HEK293 (cell line): ENCODE measurements around the gene SAMD3.

Experiments used
- CTCF ChIA-PET: fragments of 350-600 bp; formaldehyde crosslinking; extraction: SDS; loops from one replicate; lab custom pipeline; 2021; ENCODE audit warnings: antibody characterized with exemption; lab: Yijun Ruan, JAX
- POLR2A ChIA-PET: fragments of 300-600 bp; formaldehyde crosslinking; extraction: SDS; loops from one replicate; lab custom pipeline; 2020; ENCODE audit warnings: antibody characterized with exemption, inconsistent platforms; lab: Yijun Ruan, JAX
- H3K27ac ChIP-seq: fragments of 200-500 bp; sonication (Bioruptor generic); 2 replicates; pipeline ENCODE4 v1.5.1; 2014; ENCODE audit warnings: low read depth, low read length, control low read depth, inconsistent platforms; ENCODE audit errors: extremely low read depth
- H3K36me3 ChIP-seq, 2 experiments: fragments of 200-500 bp in 1 of 2; sonication (Bioruptor generic) in 1 of 2; 1 replicate in 1 of 2; 2 replicates in 1 of 2; pipeline ENCODE4 v1.5.1; 2014 to 2017; ENCODE audit warnings: inconsistent platforms in 2 of 2, low read length in 2 of 2; ENCODE audit not compliant: control insufficient read depth in 2 of 2, insufficient read depth in 1 of 2
- H3K4me1 ChIP-seq: fragments of 200-500 bp; sonication (Bioruptor generic); 2 replicates; pipeline ENCODE4 v1.5.1; 2014; ENCODE audit warnings: mild to moderate bottlenecking, low read length, inconsistent platforms; ENCODE audit not compliant: control insufficient read depth, insufficient read depth
- H3K4me3 ChIP-seq: 2 replicates; pipeline ENCODE4 v1.5.1; 2011; ENCODE audit warnings: low read depth, mild to moderate bottlenecking, control low read depth, low read length, moderate library complexity
- H3K9me3 ChIP-seq: fragments of 200-500 bp; sonication (Bioruptor generic); 2 replicates; pipeline ENCODE4 v1.5.1; 2014; ENCODE audit warnings: low read depth, low read length, inconsistent platforms; ENCODE audit not compliant: control insufficient read depth, insufficient read depth
- HOXC10 ChIP-seq: sonication (generic); formaldehyde crosslinking; IDR thresholded peaks from 2 replicates; pipeline ENCODE4 v1.8.1; 2023; ENCODE audit warnings: mild to moderate bottlenecking, missing genetic modification reagents
- KLF10 ChIP-seq: fragments of 450-650 bp; IDR thresholded peaks from 2 replicates; pipeline ENCODE4 v1.5.1; 2018; ENCODE audit warnings: missing biosample characterization, mild to moderate bottlenecking, missing genetic modification characterization
- KLF16 ChIP-seq: fragments of 450-650 bp; formaldehyde crosslinking; IDR thresholded peaks from 2 replicates; pipeline ENCODE4 v1.5.1; 2017; ENCODE audit warnings: missing biosample characterization, missing genetic modification characterization
- MYNN ChIP-seq: fragments of 450-650 bp; formaldehyde crosslinking; IDR thresholded peaks from 2 replicates; pipeline ENCODE4 v1.5.1; 2016; ENCODE audit warnings: missing biosample characterization, missing genetic modification characterization, borderline replicate concordance
- REPIN1 ChIP-seq: fragments of 450-650 bp; formaldehyde crosslinking; IDR thresholded peaks from 2 replicates; pipeline ENCODE4 v1.5.1; 2017; ENCODE audit warnings: missing biosample characterization, missing genetic modification characterization, low read depth
- TRIM28 ChIP-seq: IDR thresholded peaks from 2 replicates; pipeline ENCODE4 v1.6.1; 2011; ENCODE audit warnings: low read length, control low read depth, borderline replicate concordance
- WT1 ChIP-seq: fragments of 450-650 bp; formaldehyde crosslinking; IDR thresholded peaks from 2 replicates; pipeline ENCODE4 v1.5.1; 2016; ENCODE audit warnings: missing biosample characterization, missing genetic modification characterization
- ZBTB17 ChIP-seq: fragments of 450-650 bp; formaldehyde crosslinking; IDR thresholded peaks from 2 replicates; pipeline ENCODE4 v1.5.1; 2016; ENCODE audit warnings: missing biosample characterization, missing genetic modification characterization
- ZBTB48 ChIP-seq: fragments of 450-650 bp; formaldehyde crosslinking; IDR thresholded peaks from 2 replicates; pipeline ENCODE4 v1.5.1; 2016; ENCODE audit warnings: missing biosample characterization, missing genetic modification characterization
- ZFP3 ChIP-seq: fragments of 450-650 bp; formaldehyde crosslinking; IDR thresholded peaks from 2 replicates; pipeline ENCODE4 v1.5.1; 2016; ENCODE audit warnings: low read depth, missing biosample characterization, missing genetic modification characterization
- ZNF146 ChIP-seq: fragments of 450-650 bp; formaldehyde crosslinking; IDR thresholded peaks from 2 replicates; pipeline ENCODE4 v1.5.1; 2016; ENCODE audit warnings: missing biosample characterization, missing genetic modification characterization
- ZNF214 ChIP-seq: fragments of 450-650 bp; formaldehyde crosslinking; IDR thresholded peaks from 2 replicates; pipeline ENCODE4 v1.5.1; 2017; ENCODE audit warnings: missing biosample characterization, mild to moderate bottlenecking, missing genetic modification characterization, borderline replicate concordance
- ZNF248 ChIP-seq: fragments of 450-650 bp; formaldehyde crosslinking; IDR thresholded peaks from 2 replicates; pipeline ENCODE4 v1.5.1; 2017; ENCODE audit warnings: missing biosample characterization, missing genetic modification characterization
- ZNF292 ChIP-seq: fragments of 450-650 bp; formaldehyde crosslinking; IDR thresholded peaks from 2 replicates; pipeline ENCODE4 v1.5.1; 2016; ENCODE audit warnings: low read depth, missing biosample characterization, missing genetic modification characterization, borderline replicate concordance
- ZNF473 ChIP-seq: fragments of 450-650 bp; formaldehyde crosslinking; IDR thresholded peaks from 2 replicates; pipeline ENCODE4 v1.5.1; 2017; ENCODE audit warnings: missing biosample characterization, missing genetic modification characterization
- ZNF514 ChIP-seq: fragments of 450-650 bp; formaldehyde crosslinking; IDR thresholded peaks from 2 replicates; pipeline ENCODE4 v1.5.1; 2016; ENCODE audit warnings: missing biosample characterization, missing genetic modification characterization
- ZNF529 ChIP-seq: fragments of 450-650 bp; formaldehyde crosslinking; IDR thresholded peaks from 2 replicates; pipeline ENCODE4 v1.5.1; 2017; ENCODE audit warnings: missing genetic modification characterization, missing biosample characterization; ENCODE audit not compliant: insufficient replicate concordance
- ZNF654 ChIP-seq: fragments of 450-650 bp; formaldehyde crosslinking; IDR thresholded peaks from 2 replicates; pipeline ENCODE4 v1.5.1; 2016; ENCODE audit warnings: low read depth, missing biosample characterization, missing genetic modification characterization
- TF ChIP-seq, protein P1 (sequence below): fragments of 450-650 bp; formaldehyde crosslinking; IDR thresholded peaks from 2 replicates; pipeline ENCODE4 v1.5.1; 2017; ENCODE audit warnings: missing biosample characterization, missing genetic modification characterization
- TF ChIP-seq, protein P2 (sequence below): fragments of 450-650 bp; formaldehyde crosslinking; IDR thresholded peaks from 2 replicates; pipeline ENCODE4 v1.5.1; 2016; ENCODE audit warnings: missing biosample characterization, missing genetic modification characterization
- TF ChIP-seq, protein P3 (sequence below): fragments of 450-650 bp; formaldehyde crosslinking; IDR thresholded peaks from 2 replicates; pipeline ENCODE4 v1.5.1; 2016; ENCODE audit warnings: missing biosample characterization, missing genetic modification characterization
- TF ChIP-seq, protein P4 (sequence below): fragments of 450-650 bp; formaldehyde crosslinking; IDR thresholded peaks from 2 replicates; pipeline ENCODE4 v1.5.1; 2016; ENCODE audit warnings: missing biosample characterization, missing genetic modification characterization
- TF ChIP-seq, protein P5 (sequence below): fragments of 450-650 bp; formaldehyde crosslinking; IDR thresholded peaks from 2 replicates; pipeline ENCODE4 v1.5.1; 2016; ENCODE audit warnings: missing biosample characterization, missing genetic modification characterization
- TF ChIP-seq, protein P6 (sequence below): fragments of 450-650 bp; formaldehyde crosslinking; IDR thresholded peaks from 2 replicates; pipeline ENCODE4 v1.5.1; 2016; ENCODE audit warnings: missing biosample characterization, missing genetic modification characterization
- TF ChIP-seq, protein P7 (sequence below): fragments of 450-650 bp; formaldehyde crosslinking; IDR thresholded peaks from 2 replicates; pipeline ENCODE4 v1.5.1; 2016; ENCODE audit warnings: missing biosample characterization, missing genetic modification characterization

The SAMD3 gene

DNA sequence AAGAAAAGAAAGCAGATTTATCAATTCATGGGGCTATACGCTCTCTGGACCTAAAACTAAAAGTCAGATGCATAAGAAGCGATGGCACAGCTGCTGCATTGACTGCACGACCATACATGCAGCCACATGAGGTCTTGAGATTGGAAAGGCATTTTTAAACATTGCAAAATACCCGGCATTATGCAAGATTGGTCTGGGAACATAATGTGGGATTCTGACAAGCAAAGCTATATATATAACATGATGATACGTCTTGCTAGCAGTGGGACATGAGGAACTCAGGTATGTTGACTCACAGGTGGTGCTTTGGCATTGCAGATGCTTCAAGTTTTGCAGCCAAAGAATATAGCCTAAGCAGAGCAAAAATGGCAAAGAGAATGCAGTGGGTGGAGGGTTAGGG is 55.1 kb downstream of the SAMD3 start:
- ChIA-PET POLR2A (no interaction called here), CTCF (interaction anchor here (0.7 kb wide), 1 partner anchor 531 kb away, joined by 4 read pairs; no protein-coding TSS in a partner anchor)
- Histone ChIP-seq H3K27ac (no peak overlapping the region), H3K4me3 (no peak overlapping the region), H3K36me3 (no peaks in the 10 kb centered on the region), H3K9me3 (no peaks in the 10 kb centered on the region), H3K4me1 (no peaks in the 10 kb centered on the region)
- TF ChIP-seq ZNF473 (tag by site-specific recombination) (no peak), REPIN1 (no peak), KLF10 (tag by site-specific recombination) (no peak), ZFP3 (no peak), ZNF514 (tag by site-specific recombination) (no peak), ZBTB17 (tag by site-specific recombination) (no peak), HOXC10 (no peak), ZNF654 (tag by site-specific recombination) (no peak), ZNF214 (no peak), ZBTB48 (tag by site-specific recombination) (no peak)
- TF ChIP-seq, protein P1, sequence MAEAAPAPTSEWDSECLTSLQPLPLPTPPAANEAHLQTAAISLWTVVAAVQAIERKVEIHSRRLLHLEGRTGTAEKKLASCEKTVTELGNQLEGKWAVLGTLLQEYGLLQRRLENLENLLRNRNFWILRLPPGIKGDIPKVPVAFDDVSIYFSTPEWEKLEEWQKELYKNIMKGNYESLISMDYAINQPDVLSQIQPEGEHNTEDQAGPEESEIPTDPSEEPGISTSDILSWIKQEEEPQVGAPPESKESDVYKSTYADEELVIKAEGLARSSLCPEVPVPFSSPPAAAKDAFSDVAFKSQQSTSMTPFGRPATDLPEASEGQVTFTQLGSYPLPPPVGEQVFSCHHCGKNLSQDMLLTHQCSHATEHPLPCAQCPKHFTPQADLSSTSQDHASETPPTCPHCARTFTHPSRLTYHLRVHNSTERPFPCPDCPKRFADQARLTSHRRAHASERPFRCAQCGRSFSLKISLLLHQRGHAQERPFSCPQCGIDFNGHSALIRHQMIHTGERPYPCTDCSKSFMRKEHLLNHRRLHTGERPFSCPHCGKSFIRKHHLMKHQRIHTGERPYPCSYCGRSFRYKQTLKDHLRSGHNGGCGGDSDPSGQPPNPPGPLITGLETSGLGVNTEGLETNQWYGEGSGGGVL (tag by site-specific recombination) = no peak
- TF ChIP-seq, protein P2, sequence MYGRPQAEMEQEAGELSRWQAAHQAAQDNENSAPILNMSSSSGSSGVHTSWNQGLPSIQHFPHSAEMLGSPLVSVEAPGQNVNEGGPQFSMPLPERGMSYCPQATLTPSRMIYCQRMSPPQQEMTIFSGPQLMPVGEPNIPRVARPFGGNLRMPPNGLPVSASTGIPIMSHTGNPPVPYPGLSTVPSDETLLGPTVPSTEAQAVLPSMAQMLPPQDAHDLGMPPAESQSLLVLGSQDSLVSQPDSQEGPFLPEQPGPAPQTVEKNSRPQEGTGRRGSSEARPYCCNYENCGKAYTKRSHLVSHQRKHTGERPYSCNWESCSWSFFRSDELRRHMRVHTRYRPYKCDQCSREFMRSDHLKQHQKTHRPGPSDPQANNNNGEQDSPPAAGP = no peak
- TF ChIP-seq, protein P3, sequence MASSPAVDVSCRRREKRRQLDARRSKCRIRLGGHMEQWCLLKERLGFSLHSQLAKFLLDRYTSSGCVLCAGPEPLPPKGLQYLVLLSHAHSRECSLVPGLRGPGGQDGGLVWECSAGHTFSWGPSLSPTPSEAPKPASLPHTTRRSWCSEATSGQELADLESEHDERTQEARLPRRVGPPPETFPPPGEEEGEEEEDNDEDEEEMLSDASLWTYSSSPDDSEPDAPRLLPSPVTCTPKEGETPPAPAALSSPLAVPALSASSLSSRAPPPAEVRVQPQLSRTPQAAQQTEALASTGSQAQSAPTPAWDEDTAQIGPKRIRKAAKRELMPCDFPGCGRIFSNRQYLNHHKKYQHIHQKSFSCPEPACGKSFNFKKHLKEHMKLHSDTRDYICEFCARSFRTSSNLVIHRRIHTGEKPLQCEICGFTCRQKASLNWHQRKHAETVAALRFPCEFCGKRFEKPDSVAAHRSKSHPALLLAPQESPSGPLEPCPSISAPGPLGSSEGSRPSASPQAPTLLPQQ (tag by site-specific recombination) = no peak

DNA sequence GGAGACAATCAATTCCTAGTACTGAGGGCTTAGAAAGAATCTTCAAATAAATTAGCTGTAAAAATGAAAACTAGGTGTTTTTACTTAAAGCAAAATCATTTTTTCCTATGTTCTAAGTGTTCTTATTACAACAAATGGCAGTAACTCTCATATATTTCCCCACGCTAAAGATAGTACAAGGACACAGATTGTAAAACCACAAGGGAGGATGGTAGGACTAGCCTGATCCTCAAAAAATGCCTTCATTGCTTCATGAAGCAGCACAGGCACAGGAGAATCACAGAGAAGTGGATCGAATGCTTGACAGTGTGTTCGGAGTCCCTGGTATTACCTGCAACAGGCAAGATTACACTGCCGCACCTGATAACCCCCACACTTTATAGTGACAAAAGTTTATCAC is 58.5 kb downstream of the SAMD3 start:
- H3K4me1 ChIP-seq = no peaks in the 10 kb centered on the region
- H3K36me3 ChIP-seq = no peaks in the 10 kb centered on the region
- POLR2A ChIA-PET = no interaction called here
- CTCF ChIA-PET = interaction anchor here (0.6 kb wide), 1 partner anchor 42 kb away, joined by 3 read pairs; no protein-coding TSS in a partner anchor
- no peak overlapping the region for H3K27ac ChIP-seq
- no peak overlapping the region for H3K4me3 ChIP-seq
- no peaks in the 10 kb centered on the region for H3K9me3 ChIP-seq
- TF ChIP-seq MYNN (no peak), KLF16 (tag by site-specific recombination) (no peak), ZNF473 (tag by site-specific recombination) (no peak), ZNF248 (tag by site-specific recombination) (no peak), WT1 (tag by site-specific recombination) (no peak), ZNF146 (tag by site-specific recombination) (no peak), ZNF292 (no peak), ZNF514 (tag by site-specific recombination) (no peak), TRIM28 (no peak), ZNF529 (tag by site-specific recombination) (no peak)
- TF ChIP-seq, protein P4, sequence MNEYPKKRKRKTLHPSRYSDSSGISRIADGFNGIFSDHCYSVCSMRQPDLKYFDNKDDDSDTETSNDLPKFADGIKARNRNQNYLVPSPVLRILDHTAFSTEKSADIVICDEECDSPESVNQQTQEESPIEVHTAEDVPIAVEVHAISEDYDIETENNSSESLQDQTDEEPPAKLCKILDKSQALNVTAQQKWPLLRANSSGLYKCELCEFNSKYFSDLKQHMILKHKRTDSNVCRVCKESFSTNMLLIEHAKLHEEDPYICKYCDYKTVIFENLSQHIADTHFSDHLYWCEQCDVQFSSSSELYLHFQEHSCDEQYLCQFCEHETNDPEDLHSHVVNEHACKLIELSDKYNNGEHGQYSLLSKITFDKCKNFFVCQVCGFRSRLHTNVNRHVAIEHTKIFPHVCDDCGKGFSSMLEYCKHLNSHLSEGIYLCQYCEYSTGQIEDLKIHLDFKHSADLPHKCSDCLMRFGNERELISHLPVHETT (tag by site-specific recombination) = no peak
- TF ChIP-seq, protein P5, sequence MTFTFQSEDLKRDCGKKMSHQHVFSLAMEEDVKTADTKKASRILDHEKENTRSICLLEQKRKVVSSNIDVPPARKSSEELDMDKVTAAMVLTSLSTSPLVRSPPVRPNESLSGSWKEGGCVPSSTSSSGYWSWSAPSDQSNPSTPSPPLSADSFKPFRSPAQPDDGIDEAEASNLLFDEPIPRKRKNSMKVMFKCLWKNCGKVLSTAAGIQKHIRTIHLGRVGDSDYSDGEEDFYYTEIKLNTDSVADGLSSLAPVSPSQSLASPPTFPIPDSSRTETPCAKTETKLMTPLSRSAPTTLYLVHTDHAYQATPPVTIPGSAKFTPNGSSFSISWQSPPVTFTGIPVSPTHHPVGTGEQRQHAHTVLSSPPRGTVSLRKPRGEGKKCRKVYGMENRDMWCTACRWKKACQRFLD = no peak
- TF ChIP-seq, protein P6, sequence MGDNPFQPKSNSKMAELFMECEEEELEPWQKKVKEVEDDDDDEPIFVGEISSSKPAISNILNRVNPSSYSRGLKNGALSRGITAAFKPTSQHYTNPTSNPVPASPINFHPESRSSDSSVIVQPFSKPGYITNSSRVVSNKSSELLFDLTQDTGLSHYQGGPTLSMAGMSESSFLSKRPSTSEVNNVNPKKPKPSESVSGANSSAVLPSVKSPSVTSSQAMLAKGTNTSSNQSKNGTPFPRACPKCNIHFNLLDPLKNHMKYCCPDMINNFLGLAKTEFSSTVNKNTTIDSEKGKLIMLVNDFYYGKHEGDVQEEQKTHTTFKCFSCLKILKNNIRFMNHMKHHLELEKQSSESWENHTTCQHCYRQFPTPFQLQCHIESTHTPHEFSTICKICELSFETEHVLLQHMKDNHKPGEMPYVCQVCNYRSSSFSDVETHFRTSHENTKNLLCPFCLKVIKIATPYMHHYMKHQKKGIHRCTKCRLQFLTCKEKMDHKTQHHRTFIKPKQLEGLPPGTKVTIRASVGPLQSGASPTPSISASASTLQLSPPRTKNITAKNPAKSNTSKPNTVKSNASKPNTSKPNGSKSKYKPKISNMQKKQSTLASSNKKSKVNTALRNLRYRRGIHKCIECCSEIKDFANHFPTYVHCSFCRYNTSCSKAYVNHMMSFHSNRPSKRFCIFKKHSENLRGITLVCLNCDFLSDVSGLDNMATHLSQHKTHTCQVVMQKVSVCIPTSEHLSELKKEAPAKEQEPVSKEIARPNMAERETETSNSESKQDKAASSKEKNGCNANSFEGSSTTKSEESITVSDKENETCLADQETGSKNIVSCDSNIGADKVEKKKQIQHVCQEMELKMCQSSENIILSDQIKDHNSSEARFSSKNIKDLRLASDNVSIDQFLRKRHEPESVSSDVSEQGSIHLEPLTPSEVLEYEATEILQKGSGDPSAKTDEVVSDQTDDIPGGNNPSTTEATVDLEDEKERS (tag by site-specific recombination) = no peak
- TF ChIP-seq, protein P7, sequence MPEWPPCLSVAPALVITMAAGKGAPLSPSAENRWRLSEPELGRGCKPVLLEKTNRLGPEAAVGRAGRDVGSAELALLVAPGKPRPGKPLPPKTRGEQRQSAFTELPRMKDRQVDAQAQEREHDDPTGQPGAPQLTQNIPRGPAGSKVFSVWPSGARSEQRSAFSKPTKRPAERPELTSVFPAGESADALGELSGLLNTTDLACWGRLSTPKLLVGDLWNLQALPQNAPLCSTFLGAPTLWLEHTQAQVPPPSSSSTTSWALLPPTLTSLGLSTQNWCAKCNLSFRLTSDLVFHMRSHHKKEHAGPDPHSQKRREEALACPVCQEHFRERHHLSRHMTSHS (tag by site-specific recombination) = no peak
